ENCODE measurements around the gene FABP6.

FABP6 gene

DNA sequence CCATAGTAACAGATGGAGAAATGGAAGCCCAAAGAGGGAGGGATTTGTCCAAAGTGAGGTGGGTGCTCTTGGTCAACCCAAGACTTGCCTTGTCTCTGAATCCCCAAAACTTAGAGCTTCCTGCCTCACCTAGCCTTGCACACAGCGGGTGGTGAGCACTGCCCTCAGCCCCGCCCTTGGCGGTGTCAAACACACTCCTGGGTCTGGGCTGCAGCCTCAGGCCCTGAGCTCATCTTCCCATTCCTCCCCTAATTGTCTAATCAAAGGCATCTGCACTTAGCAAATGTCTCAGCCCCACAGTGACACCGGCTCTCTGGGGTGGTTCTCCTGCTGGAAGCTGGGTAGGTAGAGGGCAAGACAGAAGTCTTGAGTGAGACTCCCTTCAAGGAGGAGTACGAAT, 20.9 kb downstream of the FABP6 start:
- no peak overlapping the region for H2BK5ac ChIP-seq (ENCODE audit: low read depth, low read length, poor library complexity)
- no peak overlapping the region for H4K8ac ChIP-seq (ENCODE audit: low read depth, low read length)
- no peak overlapping the region for H3K4me3 ChIP-seq (ENCODE audit: low read depth, low read length)
- peaks cover 28 to 29% of the 10 kb centered on the region in 2 experiments for H3K36me3 ChIP-seq (ENCODE audit: control insufficient read depth in 1 of 2, insufficient read depth in 2 of 2, low read length in 2 of 2)
- no peak overlapping the region for H3K4me2 ChIP-seq (ENCODE audit: low read length)
- peak overlapping the region; percentile 18 for H3K4ac ChIP-seq (ENCODE audit: low read depth, low read length)
- H3K79me1 ChIP-seq (ENCODE audit: low read length): peaks cover 9% of the 10 kb centered on the region
- no peak overlapping the region for H4K12ac ChIP-seq (ENCODE audit: low read depth, low read length)
- no peak overlapping the region for H3K14ac ChIP-seq (ENCODE audit: low read length)
- H3K4me1 ChIP-seq (ENCODE audit: control insufficient read depth in 1 of 2, insufficient read depth in 2 of 2, low read length in 2 of 2): peaks cover 6% of the 10 kb centered on the region in 2 experiments
- H3K79me2 ChIP-seq (ENCODE audit: control insufficient read depth, insufficient read depth, low read length, poor library complexity): no peaks in the 10 kb centered on the region
- no CpG with 5 or more reads among the region's 5 CpGs for WGBS (ENCODE audit: extremely low coverage, insufficient coverage, insufficient read length)
- no peak overlapping the region for H3K27ac ChIP-seq (ENCODE audit: low read depth, low read length)
- no peak overlapping the region for H4K91ac ChIP-seq (ENCODE audit: low read depth, low read length)
- H3K23ac ChIP-seq (ENCODE audit: low read length): no peak overlapping the region
- no peak overlapping the region for H2BK120ac ChIP-seq (ENCODE audit: insufficient read depth, low read length, poor library complexity)
- no peaks in the 10 kb centered on the region for H3K27me3 ChIP-seq (ENCODE audit: insufficient read depth, low read length)
- no peak overlapping the region for H3K9ac ChIP-seq (ENCODE audit: low read length)
- no peak overlapping the region for H2BK12ac ChIP-seq (ENCODE audit: low read length)
- no peak overlapping the region for H2AK5ac ChIP-seq (ENCODE audit: low read length)
- peaks cover 3% of the 10 kb centered on the region for H3K9me3 ChIP-seq (ENCODE audit: insufficient read depth, low read depth, low read length)
- no peak overlapping the region for H2AFZ ChIP-seq (ENCODE audit: insufficient read depth, low read length, poor library complexity)
- no peak overlapping the region for H3K18ac ChIP-seq (ENCODE audit: low read length)
- DNase-seq: peak in 1 of 2 donors; percentile 51

DNA sequence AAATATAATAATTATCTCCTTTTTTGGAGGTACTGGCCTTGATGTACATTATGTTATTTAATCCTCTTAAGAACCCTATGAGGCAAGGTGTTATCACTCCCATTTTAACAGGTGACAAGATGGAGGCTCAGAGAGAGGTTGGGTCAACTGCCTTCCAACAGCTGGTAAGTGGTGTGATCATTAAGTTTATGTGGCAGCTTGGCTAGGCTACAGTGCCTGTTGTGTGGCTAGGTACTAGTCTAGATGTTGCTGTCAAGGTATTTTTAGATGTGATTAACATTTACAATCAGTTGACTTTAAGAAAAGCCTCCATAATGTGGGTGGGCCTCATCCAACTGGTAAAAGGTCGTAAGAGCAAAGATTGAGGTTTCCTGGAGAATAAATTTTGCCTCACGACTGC, 21.5 kb downstream of the FABP6 start:
- H3K4ac ChIP-seq (ENCODE audit: low read depth, low read length): no peak overlapping the region
- no peaks in the 10 kb centered on the region for H3K27me3 ChIP-seq (ENCODE audit: insufficient read depth, low read length)
- H3K9ac ChIP-seq (ENCODE audit: low read length): no peak overlapping the region
- no peak for DNase-seq
- H3K79me2 ChIP-seq (ENCODE audit: control insufficient read depth, insufficient read depth, low read length, poor library complexity): no peaks in the 10 kb centered on the region
- no peak overlapping the region for H3K23ac ChIP-seq (ENCODE audit: low read length)
- no peak overlapping the region for H3K18ac ChIP-seq (ENCODE audit: low read length)
- H4K8ac ChIP-seq (ENCODE audit: low read depth, low read length): no peak overlapping the region
- no peak overlapping the region for H4K12ac ChIP-seq (ENCODE audit: low read depth, low read length)
- H3K79me1 ChIP-seq (ENCODE audit: low read length): peaks cover 3% of the 10 kb centered on the region
- peaks cover 31 to 32% of the 10 kb centered on the region in 2 experiments for H3K36me3 ChIP-seq (ENCODE audit: control insufficient read depth in 1 of 2, insufficient read depth in 2 of 2, low read length in 2 of 2)
- H3K4me3 ChIP-seq (ENCODE audit: low read depth, low read length): no peak overlapping the region
- H4K91ac ChIP-seq (ENCODE audit: low read depth, low read length): no peak overlapping the region
- H2BK5ac ChIP-seq (ENCODE audit: low read depth, low read length, poor library complexity): no peak overlapping the region
- no peak overlapping the region for H3K4me2 ChIP-seq (ENCODE audit: low read length)
- no peak overlapping the region for H2AK5ac ChIP-seq (ENCODE audit: low read length)
- no peak overlapping the region for H2AFZ ChIP-seq (ENCODE audit: insufficient read depth, low read length, poor library complexity)
- WGBS (ENCODE audit: extremely low coverage, insufficient coverage, insufficient read length): no CpG with 5 or more reads among the region's 2 CpGs
- H3K4me1 ChIP-seq (ENCODE audit: control insufficient read depth in 1 of 2, insufficient read depth in 2 of 2, low read length in 2 of 2): peaks cover 2% of the 10 kb centered on the region in 2 experiments
- no peak overlapping the region for H2BK12ac ChIP-seq (ENCODE audit: low read length)
- peaks cover 3% of the 10 kb centered on the region for H3K9me3 ChIP-seq (ENCODE audit: insufficient read depth, low read depth, low read length)
- H2BK120ac ChIP-seq (ENCODE audit: insufficient read depth, low read length, poor library complexity): no peak overlapping the region
- H3K27ac ChIP-seq (ENCODE audit: low read depth, low read length): no peak overlapping the region
- H3K14ac ChIP-seq (ENCODE audit: low read length): no peak overlapping the region

DNA sequence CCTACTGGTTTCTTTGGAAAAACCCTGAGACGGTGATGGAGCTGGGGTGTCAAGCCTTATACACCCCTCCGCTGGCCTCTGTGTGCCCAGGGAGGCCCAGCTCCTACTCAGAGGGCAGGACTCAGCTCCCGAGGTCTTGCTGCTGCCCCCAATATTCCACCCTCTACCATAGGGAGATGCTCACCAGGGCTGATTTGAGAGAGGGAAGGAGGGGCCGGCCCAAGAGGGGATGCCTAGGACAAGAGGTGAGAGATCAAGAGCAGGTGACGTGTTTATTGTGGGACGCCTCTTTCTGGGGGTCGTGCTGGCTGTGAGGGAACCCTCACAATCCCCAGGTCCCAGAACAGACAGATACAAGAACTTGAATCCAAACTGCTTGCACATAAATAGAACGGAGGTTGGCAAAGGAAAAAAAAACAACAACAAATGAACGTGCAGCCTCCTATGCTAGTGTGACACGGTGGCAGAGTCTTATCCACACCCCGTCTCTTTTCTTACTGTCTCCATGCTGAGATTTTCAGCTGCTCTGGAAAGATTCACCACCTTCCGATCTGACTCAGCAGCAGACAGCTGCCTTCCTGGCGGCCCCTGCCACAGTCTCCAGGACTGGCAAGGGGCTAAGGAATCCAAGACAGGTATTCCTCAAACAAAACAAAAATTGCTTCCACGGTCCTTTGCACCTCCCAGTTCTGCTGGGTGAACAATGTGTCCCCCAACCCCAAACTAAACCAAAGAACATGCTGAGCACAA, 22.3 kb downstream of the FABP6 start:
- no peak overlapping the region for H2BK5ac ChIP-seq (ENCODE audit: low read depth, low read length, poor library complexity)
- no peak overlapping the region for H3K4me2 ChIP-seq (ENCODE audit: low read length)
- no peak overlapping the region for H3K18ac ChIP-seq (ENCODE audit: low read length)
- no peak overlapping the region for H4K8ac ChIP-seq (ENCODE audit: low read depth, low read length)
- H2BK12ac ChIP-seq (ENCODE audit: low read length): no peak overlapping the region
- no peak overlapping the region for H3K14ac ChIP-seq (ENCODE audit: low read length)
- no CpG with 5 or more reads among the region's 14 CpGs for WGBS (ENCODE audit: extremely low coverage, insufficient coverage, insufficient read length)
- no peak overlapping the region for H2AK5ac ChIP-seq (ENCODE audit: low read length)
- no peak overlapping the region for H3K4ac ChIP-seq (ENCODE audit: low read depth, low read length)
- no peak overlapping the region for H3K27ac ChIP-seq (ENCODE audit: low read depth, low read length)
- peaks cover 3% of the 10 kb centered on the region for H3K9me3 ChIP-seq (ENCODE audit: insufficient read depth, low read depth, low read length)
- H3K4me1 ChIP-seq (ENCODE audit: control insufficient read depth in 1 of 2, insufficient read depth in 2 of 2, low read length in 2 of 2): peaks cover 0 to 1% of the 10 kb centered on the region in 2 experiments
- H4K91ac ChIP-seq (ENCODE audit: low read depth, low read length): no peak overlapping the region
- no peak overlapping the region for H2BK120ac ChIP-seq (ENCODE audit: insufficient read depth, low read length, poor library complexity)
- H2AFZ ChIP-seq (ENCODE audit: insufficient read depth, low read length, poor library complexity): no peak overlapping the region
- H3K23ac ChIP-seq (ENCODE audit: low read length): no peak overlapping the region
- H3K79me1 ChIP-seq (ENCODE audit: low read length): peaks cover under 1% of the 10 kb centered on the region
- no peak overlapping the region for H3K4me3 ChIP-seq (ENCODE audit: low read depth, low read length)
- no peaks in the 10 kb centered on the region for H3K27me3 ChIP-seq (ENCODE audit: insufficient read depth, low read length)
- H3K79me2 ChIP-seq (ENCODE audit: control insufficient read depth, insufficient read depth, low read length, poor library complexity): no peaks in the 10 kb centered on the region
- H4K12ac ChIP-seq (ENCODE audit: low read depth, low read length): no peak overlapping the region
- H3K36me3 ChIP-seq (ENCODE audit: control insufficient read depth in 1 of 2, insufficient read depth in 2 of 2, low read length in 2 of 2): peaks cover 31 to 32% of the 10 kb centered on the region in 2 experiments
- no peak overlapping the region for H3K9ac ChIP-seq (ENCODE audit: low read length)
- no peak for DNase-seq

DNA sequence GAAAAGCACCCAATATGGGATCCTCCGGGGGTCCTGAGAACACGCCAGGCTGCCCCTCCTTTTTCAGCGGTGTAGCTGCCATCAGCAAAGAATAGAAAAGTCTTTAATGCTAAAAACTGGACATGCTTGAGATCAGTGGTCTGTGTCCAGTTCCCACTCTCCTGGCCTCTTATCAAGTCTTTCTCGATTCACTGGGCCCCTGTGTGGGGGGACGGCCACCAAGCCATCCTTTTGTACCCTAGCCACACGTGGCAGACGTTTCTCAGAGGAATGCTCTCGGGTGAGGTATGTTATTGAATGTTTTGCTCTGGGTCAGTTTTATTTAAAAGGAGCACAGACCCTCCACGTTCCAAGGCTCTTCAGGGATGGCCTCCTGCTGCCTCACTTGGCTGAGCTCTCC, 23.6 kb downstream of the FABP6 start:
- Histone ChIP-seq H3K36me3 (ENCODE audit: control insufficient read depth in 1 of 2, insufficient read depth in 2 of 2, low read length in 2 of 2) (peaks cover 31 to 33% of the 10 kb centered on the region in 2 experiments), H3K9me3 (ENCODE audit: insufficient read depth, low read depth, low read length) (peaks cover 3% of the 10 kb centered on the region), H3K79me2 (ENCODE audit: control insufficient read depth, insufficient read depth, low read length, poor library complexity) (no peaks in the 10 kb centered on the region), H3K27ac (ENCODE audit: low read depth, low read length) (no peak overlapping the region), H2AK5ac (ENCODE audit: low read length) (no peak overlapping the region), H3K9ac (ENCODE audit: low read length) (no peak overlapping the region), H3K4me3 (ENCODE audit: low read depth, low read length) (peak overlapping the region; percentile 52), H4K91ac (ENCODE audit: low read depth, low read length) (no peak overlapping the region), H3K14ac (ENCODE audit: low read length) (no peak overlapping the region), H2BK12ac (ENCODE audit: low read length) (no peak overlapping the region), H2BK120ac (ENCODE audit: insufficient read depth, low read length, poor library complexity) (no peak overlapping the region), H4K12ac (ENCODE audit: low read depth, low read length) (no peak overlapping the region), H3K23ac (ENCODE audit: low read length) (no peak overlapping the region), H3K4ac (ENCODE audit: low read depth, low read length) (no peak overlapping the region), H3K79me1 (ENCODE audit: low read length) (no peaks in the 10 kb centered on the region), H3K4me1 (ENCODE audit: control insufficient read depth in 1 of 2, insufficient read depth in 2 of 2, low read length in 2 of 2) (no peaks in the 10 kb centered on the region), H3K27me3 (ENCODE audit: insufficient read depth, low read length) (no peaks in the 10 kb centered on the region), H2BK5ac (ENCODE audit: low read depth, low read length, poor library complexity) (no peak overlapping the region), H3K4me2 (ENCODE audit: low read length) (no peak overlapping the region), H3K18ac (ENCODE audit: low read length) (no peak overlapping the region), H4K8ac (ENCODE audit: low read depth, low read length) (no peak overlapping the region), H2AFZ (ENCODE audit: insufficient read depth, low read length, poor library complexity) (no peak overlapping the region)
- DNase-seq: no peak
- no CpG with 5 or more reads among the region's 9 CpGs for WGBS (ENCODE audit: extremely low coverage, insufficient coverage, insufficient read length)
